ENCODE data around the gene TADA1.

GRCh38 chr1:166900987-166901386 lies 24.9 kb upstream of the TADA1 start:
- TF ChIP-seq CTCF (IDR thresholded peaks at IDR 0.05; ENCODE audit: low read length) (no peak), EZH2phosphoT487 (IDR thresholded peaks at IDR 0.05; ENCODE audit: low read length) (no peak), EZH2 (optimal IDR thresholded peaks at IDR 0.05; ENCODE audit: low read depth, low read length) (no peak)

All from MM.1S (cell line).